H1 (cell line): ENCODE measurements around the gene ADGRF1. TPM values are rescaled to one million over a fixed set of nuclear protein-coding genes. Genes with fewer than 3 reads are reported as not detected.

Experiments
- CTCF ChIA-PET: fragments of 300-600 bp; sonication (Branson Sonifier 250); formaldehyde crosslinking; loops from one replicate; lab custom pipeline; 2021; ENCODE audit not compliant: partially characterized antibody; lab: Charles Lee
- POLR2A ChIA-PET: fragments of 300-600 bp; sonication (Branson Sonifier 250); formaldehyde crosslinking; loops from one replicate; lab custom pipeline; 2021; ENCODE audit warnings: inconsistent platforms; ENCODE audit not compliant: partially characterized antibody; lab: Charles Lee
- DNase-seq, 2 experiments: peaks; one replicate each; pipeline versions ENCODE4 v3.0.0 to v3.0.0-alpha.2; 2010 to 2022; ENCODE audit warnings: low spot score in 2 of 2, low read depth in 1 of 2, mixed read lengths in 1 of 2
- FAIRE-seq: peaks from 2 replicates; lab custom pipeline; 2011; peaks lifted over from hg19 to GRCh38; lab: Jason Lieb, UNC
- H2AFZ ChIP-seq: 2 replicates; pipeline ENCODE4 v1.8.1; 2012; ENCODE audit warnings: low read length, inconsistent platforms
- H2AK5ac ChIP-seq: 2 replicates; pipeline ENCODE4 v1.6.1; 2013; ENCODE audit warnings: low read depth, low read length
- H2BK120ac ChIP-seq: replicated peaks from 2 replicates; pipeline ENCODE3; 2013; ENCODE audit warnings: low read depth, low read length, inconsistent platforms
- H2BK12ac ChIP-seq: 2 replicates; pipeline ENCODE4 v1.6.1; 2013; ENCODE audit warnings: low read depth, low read length
- H2BK15ac ChIP-seq: 2 replicates; pipeline ENCODE4 v1.6.1; 2013; ENCODE audit warnings: low read length
- H2BK20ac ChIP-seq: 2 replicates; pipeline ENCODE4 v1.6.1; 2013; ENCODE audit warnings: low read length
- H2BK5ac ChIP-seq: 2 replicates; pipeline ENCODE4 v1.6.1; 2013; ENCODE audit warnings: low read depth, low read length
- H3K14ac ChIP-seq: 2 replicates; pipeline ENCODE4 v1.6.1; 2013; ENCODE audit warnings: inconsistent platforms; ENCODE audit not compliant: insufficient read length
- H3K18ac ChIP-seq: 2 replicates; pipeline ENCODE4 v1.6.1; 2013; ENCODE audit warnings: low read length; ENCODE audit errors: extremely low read depth
- H3K23ac ChIP-seq: 2 replicates; pipeline ENCODE4 v1.6.1; 2013; ENCODE audit warnings: inconsistent platforms; ENCODE audit not compliant: insufficient read length
- H3K23me2 ChIP-seq: 2 replicates; pipeline ENCODE4 v1.6.1; 2013; ENCODE audit warnings: low read depth, low read length
- H3K27ac ChIP-seq: 2 replicates; pipeline ENCODE4 v1.6.1; 2011; ENCODE audit warnings: low read depth, low read length, inconsistent platforms
- H3K27me3 ChIP-seq, 4 experiments: replicated peaks in 1 of 4; 1 replicate in 1 of 4; 2 replicates in 3 of 4; pipeline versions ENCODE4 v1.6.1 to v1.8.1; 2011 to 2013; ENCODE audit warnings: low read length in 3 of 4, mild to moderate bottlenecking in 3 of 4, inconsistent platforms in 2 of 4, mixed read lengths in 2 of 4, moderate library complexity in 1 of 4; ENCODE audit not compliant: control insufficient read depth in 3 of 4, insufficient read depth in 3 of 4; ENCODE audit errors: extremely low read depth in 1 of 4
- H3K36me3 ChIP-seq, 4 experiments: 2 replicates each; pipeline versions ENCODE4 v1.6.1 to v1.8.1; 2011 to 2013; ENCODE audit warnings: mild to moderate bottlenecking in 4 of 4, low read length in 3 of 4, moderate library complexity in 2 of 4, control low read depth in 1 of 4, inconsistent platforms in 1 of 4; ENCODE audit not compliant: insufficient read depth in 4 of 4, control insufficient read depth in 2 of 4
- H3K4ac ChIP-seq: replicated peaks from 2 replicates; pipeline ENCODE3; 2013; ENCODE audit warnings: low read length, low read depth, mixed read lengths, inconsistent platforms; ENCODE audit not compliant: insufficient read length
- H3K4me1 ChIP-seq, 4 experiments: replicated peaks in 1 of 4; 1 replicate in 1 of 4; 2 replicates in 3 of 4; pipeline versions ENCODE4 v1.6.1 to v1.8.1; 2011 to 2013; ENCODE audit warnings: low read length in 3 of 4, inconsistent platforms in 2 of 4, mixed read lengths in 1 of 4; ENCODE audit not compliant: insufficient read depth in 4 of 4, control insufficient read depth in 3 of 4
- H3K4me2 ChIP-seq, 2 experiments: 2 replicates each; pipeline versions ENCODE4 v1.6.1 to v1.8.1; 2011 to 2013; ENCODE audit warnings: low read depth in 2 of 2, low read length in 2 of 2, control low read depth in 1 of 2, inconsistent platforms in 1 of 2, mild to moderate bottlenecking in 1 of 2; ENCODE audit not compliant: insufficient read depth in 1 of 2
- H3K4me3 ChIP-seq, 4 experiments: fragments of 200-600, 300-600 bp in 1 of 4; sonication (generic), shearing (Covaris generic), sonication (Bioruptor Twin) in 1 of 4; 2 replicates each; pipeline versions ENCODE4 v1.5.1 to v1.8.1; 2011 to 2016; ENCODE audit warnings: low read length in 4 of 4, low read depth in 3 of 4, control low read depth in 2 of 4, inconsistent platforms in 2 of 4, mild to moderate bottlenecking in 2 of 4, mixed read lengths in 1 of 4, moderate library complexity in 1 of 4; ENCODE audit not compliant: insufficient read depth in 2 of 4; ENCODE audit errors: extremely low read depth in 1 of 4
- H3K56ac ChIP-seq: replicated peaks from 2 replicates; pipeline ENCODE3; 2013; ENCODE audit warnings: low read depth, mild to moderate bottlenecking, mixed read lengths, low read length, inconsistent platforms; ENCODE audit not compliant: insufficient read length
- H3K79me1 ChIP-seq: 2 replicates; pipeline ENCODE4 v1.6.1; 2013; ENCODE audit warnings: low read depth, low read length, control low read depth
- H3K79me2 ChIP-seq, 2 experiments: 2 replicates each; pipeline versions ENCODE4 v1.6.1 to v1.8.1; 2012 to 2013; ENCODE audit warnings: low read length in 2 of 2, mild to moderate bottlenecking in 2 of 2, inconsistent platforms in 1 of 2; ENCODE audit not compliant: insufficient read depth in 2 of 2, control insufficient read depth in 1 of 2
- H3K9ac ChIP-seq, 4 experiments: replicated peaks in 1 of 4; 1 replicate in 1 of 4; 2 replicates in 3 of 4; pipeline versions ENCODE4 v1.6.1 to v1.8.1; 2011 to 2013; ENCODE audit warnings: low read depth in 3 of 4, low read length in 3 of 4, control low read depth in 2 of 4, mild to moderate bottlenecking in 2 of 4, moderate library complexity in 2 of 4, inconsistent platforms in 1 of 4; ENCODE audit errors: extremely low read depth in 1 of 4
- H3K9me3 ChIP-seq, 2 experiments: 2 replicates each; pipeline versions ENCODE4 v1.6.1 to v1.8.1; 2012 to 2013; ENCODE audit warnings: mild to moderate bottlenecking in 2 of 2, moderate library complexity in 2 of 2, control low read depth in 1 of 2, inconsistent platforms in 1 of 2, low read depth in 1 of 2, low read length in 1 of 2, mixed read lengths in 1 of 2; ENCODE audit not compliant: insufficient read depth in 2 of 2
- H4K20me1 ChIP-seq, 2 experiments: replicated peaks in 1 of 2; 2 replicates each; pipeline versions ENCODE3 to v1.8.1; 2011 to 2013; ENCODE audit warnings: inconsistent platforms in 2 of 2, low read length in 2 of 2, mild to moderate bottlenecking in 1 of 2; ENCODE audit not compliant: insufficient read depth in 2 of 2, control insufficient read depth in 1 of 2
- H4K5ac ChIP-seq: 2 replicates; pipeline ENCODE4 v1.6.1; 2013; ENCODE audit warnings: low read length, low read depth, mixed read lengths, inconsistent platforms; ENCODE audit not compliant: insufficient read length
- H4K8ac ChIP-seq: 2 replicates; pipeline ENCODE4 v1.8.0; 2013; ENCODE audit warnings: mild to moderate bottlenecking, moderate library complexity, low read length, inconsistent platforms; ENCODE audit not compliant: insufficient read depth; ENCODE audit errors: extremely low read depth
- H4K91ac ChIP-seq: replicated peaks from 2 replicates; pipeline ENCODE3; 2013; ENCODE audit warnings: low read length, mixed read lengths, inconsistent platforms; ENCODE audit not compliant: insufficient read length
- BACH1 ChIP-seq: IDR thresholded peaks from 2 replicates; pipeline ENCODE4 v1.6.1; 2012; ENCODE audit warnings: low read length, improper control_type of control experiment
- CHD2 ChIP-seq: IDR thresholded peaks from 2 replicates; pipeline ENCODE4 v1.6.1; 2012; ENCODE audit warnings: low read length, improper control_type of control experiment
- GABPA ChIP-seq: IDR thresholded peaks from 2 replicates; pipeline ENCODE4 v1.6.1; 2011; ENCODE audit warnings: mild to moderate bottlenecking, low read length, moderate library complexity, borderline replicate concordance; ENCODE audit not compliant: insufficient read depth
- KDM4A ChIP-seq: IDR thresholded peaks from one replicate; pipeline ENCODE4 v1.7.1; 2012; ENCODE audit warnings: low read depth, mild to moderate bottlenecking, moderate library complexity, low read length, inconsistent platforms; ENCODE audit not compliant: severe bottlenecking
- MAFK ChIP-seq: IDR thresholded peaks from 2 replicates; pipeline ENCODE4 v1.6.1; 2012; ENCODE audit warnings: low read depth, mild to moderate bottlenecking, improper control_type of control experiment, low read length
- NANOG ChIP-seq: IDR thresholded peaks from 2 replicates; pipeline ENCODE4 v1.6.1; 2011; ENCODE audit warnings: low read length, low read depth, mild to moderate bottlenecking, inconsistent platforms; ENCODE audit not compliant: insufficient read depth, poor library complexity, severe bottlenecking
- POLR2A ChIP-seq, 2 experiments: IDR thresholded peaks; 1 replicate in 1 of 2; 2 replicates in 1 of 2; pipeline ENCODE4 v1.6.1; 2011; ENCODE audit warnings: low read depth in 2 of 2, low read length in 2 of 2, mild to moderate bottlenecking in 2 of 2; ENCODE audit errors: control extremely low read depth in 1 of 2
- POLR2AphosphoS5 ChIP-seq: IDR thresholded peaks from 2 replicates; pipeline ENCODE4 v1.6.1; 2011; ENCODE audit warnings: low read depth, low read length
- SAP30 ChIP-seq: fragments of 300-600 bp; sonication (generic); IDR thresholded peaks from 2 replicates; pipeline ENCODE4 v1.7.1; 2012; ENCODE audit warnings: low read length, moderate library complexity, mild to moderate bottlenecking, inconsistent platforms; ENCODE audit not compliant: insufficient read depth, insufficient replicate concordance
- TCF12 ChIP-seq: IDR thresholded peaks from 2 replicates; pipeline ENCODE4 v1.6.1; 2011; ENCODE audit warnings: low read depth, mild to moderate bottlenecking, low read length
- TEAD4 ChIP-seq: IDR thresholded peaks from 2 replicates; pipeline ENCODE4 v1.6.1; 2012; ENCODE audit warnings: low read depth, low read length, inconsistent platforms, mixed read lengths
- whole genome bisulfite sequencing, 2 experiments: shearing (Covaris generic) in 1 of 2; methylation state at CpG; one replicate each; pipeline versions ENCODE4 v1.1.6 to v1.1.7; 2013 to 2015; ENCODE audit warnings: low lambda C conversion rate in 2 of 2, mixed read lengths in 2 of 2, inconsistent platforms in 1 of 2, low coverage in 1 of 2, missing lambda C conversion rate in 1 of 2; ENCODE audit not compliant: insufficient replicate concordance in 2 of 2, insufficient coverage in 1 of 2, insufficient read length in 1 of 2; ENCODE audit errors: extremely low coverage in 1 of 2, missing lambda C conversion rate in 1 of 2; 5-methylcytosine and 5-hydroxymethylcytosine counted together
- polyA plus RNA-seq, 7 experiments: library from polyadenylated mRNA; depleted of rRNA in 3 of 7; stranded (reverse) in 5 of 7; unstranded in 2 of 7; fragments of >200 nt in 5 of 7; fragments of 200-250 nt in 2 of 7; gene quantifications; 1 replicate in 5 of 7; 2 replicates in 1 of 7; 4 replicates in 1 of 7; pipeline versions ENCODE4 v1.2.1 to v1.2.3, GENCODE V29; 2011 to 2013; ENCODE audit warnings: missing spikeins in 2 of 7, mixed read lengths in 2 of 7
- total RNA-seq: library from RNA; stranded (reverse); fragmentation: NEBNext Ultra II Directional; extraction: Animal tissue kit (Norgen Biotek cat#: 25700); gene quantifications from 2 replicates; pipeline ENCODE4 v1.2.1, GENCODE V29; 2021
- TF ChIP-seq, protein P1 (sequence below): IDR thresholded peaks from 2 replicates; pipeline ENCODE4 v1.6.1; 2012; ENCODE audit warnings: inconsistent platforms

Gene ADGRF1
- total and polyA plus RNA-seq, 2 of the 8 experiments (the other 6 are each of a cell fraction or from before 2014, with no cell fraction given), result not detected

DNA sequence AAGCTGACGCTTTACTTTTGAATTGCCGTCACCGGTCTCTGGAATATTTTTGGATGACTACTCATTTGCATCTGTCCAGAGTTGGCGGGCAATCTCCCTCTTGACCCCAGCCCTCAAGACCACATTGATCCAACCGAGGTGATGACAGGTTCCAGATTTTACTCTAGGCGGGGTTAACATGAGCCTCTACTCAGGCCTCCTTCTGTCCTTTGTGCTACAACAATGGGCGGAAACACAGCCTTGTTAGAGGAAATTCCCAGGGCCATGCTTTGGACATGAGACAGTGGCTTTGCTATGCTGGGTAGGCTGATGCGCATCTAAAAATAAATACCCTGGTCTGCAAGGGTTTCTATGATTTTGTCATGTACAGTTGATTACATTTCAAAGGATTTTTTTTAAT lies 93.4 kb downstream of the ADGRF1 start:
- H4K8ac ChIP-seq, result no peak overlapping the region
- H4K5ac ChIP-seq, result no peak overlapping the region
- WGBS, 2 experiments, result 92% methylated on average over 8 of the region's 8 CpGs; no CpG with 5 or more reads in 1 of the 2 experiments
- no peak overlapping the region for H2BK20ac ChIP-seq
- CTCF ChIA-PET, result interaction anchor here (0.9 to 1.3 kb wide), 2 partner anchors 10 to 32 kb away, joined by 3 read pairs; no protein-coding TSS in a partner anchor
- H2BK120ac ChIP-seq, result no peak overlapping the region
- no peak overlapping the region for H2BK15ac ChIP-seq
- H3K36me3 ChIP-seq, result no peaks in the 10 kb centered on the region
- DNase-seq (no peak), FAIRE-seq (no peak)
- no peak overlapping the region for H2AK5ac ChIP-seq
- H3K4me2 ChIP-seq, result no peak overlapping the region
- H3K79me2 ChIP-seq, result no peaks in the 10 kb centered on the region
- no peak overlapping the region for H2BK5ac ChIP-seq
- no peak overlapping the region for H3K23ac ChIP-seq
- H3K9ac ChIP-seq, result no peak overlapping the region
- H3K27me3 ChIP-seq, result no peaks in the 10 kb centered on the region
- H3K27ac ChIP-seq, result no peak overlapping the region
- H3K14ac ChIP-seq, result no peak overlapping the region
- no peak overlapping the region for H2BK12ac ChIP-seq
- no peaks in the 10 kb centered on the region for H3K9me3 ChIP-seq
- no peak overlapping the region for H3K18ac ChIP-seq
- POLR2A ChIA-PET, result no interaction called here
- H3K4me3 ChIP-seq, result no peak overlapping the region
- no peak overlapping the region for H2AFZ ChIP-seq
- H3K4ac ChIP-seq, result no peak overlapping the region
- no peaks in the 10 kb centered on the region for H3K4me1 ChIP-seq
- no peak overlapping the region for H4K91ac ChIP-seq
- no peaks in the 10 kb centered on the region; the same call in 1 of the 2 replicates for H3K23me2 ChIP-seq
- no peaks in the 10 kb centered on the region for H4K20me1 ChIP-seq
- H3K79me1 ChIP-seq, result no peaks in the 10 kb centered on the region
- H3K56ac ChIP-seq, result no peak overlapping the region
- TF ChIP-seq POLR2AphosphoS5, result no peak
- no peak for TF ChIP-seq CHD2
- no peak for TF ChIP-seq MAFK
- TF ChIP-seq BACH1, result no peak
- TF ChIP-seq GABPA, result no peak
- TF ChIP-seq SAP30, result no peak
- TF ChIP-seq TCF12, result no peak
- no peak for TF ChIP-seq KDM4A
- no peak for TF ChIP-seq NANOG
- TF ChIP-seq POLR2A (IDR thresholded peaks at IDR 0.05; ENCODE audit: control extremely low read depth in 1 of 2, low read depth in 2 of 2, low read length in 2 of 2), result no peak
- TF ChIP-seq, protein P1, sequence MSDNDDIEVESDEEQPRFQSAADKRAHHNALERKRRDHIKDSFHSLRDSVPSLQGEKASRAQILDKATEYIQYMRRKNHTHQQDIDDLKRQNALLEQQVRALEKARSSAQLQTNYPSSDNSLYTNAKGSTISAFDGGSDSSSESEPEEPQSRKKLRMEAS, result no peak
- TF ChIP-seq TEAD4, result no peak
